Endometrial microvascular endothelial cells (primary cell): ENCODE data around the gene LAMA4. TPM values are rescaled to one million over a fixed set of nuclear protein-coding genes. Genes with fewer than 3 reads are reported as not detected.

ENCODE experiments used
- in situ Hi-C: cut with HindIII; loops from 2 replicates; pipeline ENCODE4 v1.10.0; 2017; ENCODE audit warnings: low sequenced_read_pairs, low pct_unique_long_range_greater_than_20kb; ENCODE audit errors: inconsistent ontology term
- total RNA-seq: library from RNA; depleted of rRNA; stranded (reverse); fragments of >200 nt; gene quantifications from one replicate; pipeline ENCODE4 v1.2.3, GENCODE V29; 2015; ENCODE audit errors: inconsistent ontology term

Gene LAMA4
- total RNA-seq, 1 donor from 2014 or later, result 221 TPM

GRCh38 chr6:112251171-112251875, 3.0 kb downstream of the LAMA4 start:
- in situ Hi-C loops, result no loop called here

- in situ Hi-C loops, result no loop called here
Measured at GRCh38 chr6:112249489-112249888, 4.9 kb downstream of the LAMA4 start.

DNA sequence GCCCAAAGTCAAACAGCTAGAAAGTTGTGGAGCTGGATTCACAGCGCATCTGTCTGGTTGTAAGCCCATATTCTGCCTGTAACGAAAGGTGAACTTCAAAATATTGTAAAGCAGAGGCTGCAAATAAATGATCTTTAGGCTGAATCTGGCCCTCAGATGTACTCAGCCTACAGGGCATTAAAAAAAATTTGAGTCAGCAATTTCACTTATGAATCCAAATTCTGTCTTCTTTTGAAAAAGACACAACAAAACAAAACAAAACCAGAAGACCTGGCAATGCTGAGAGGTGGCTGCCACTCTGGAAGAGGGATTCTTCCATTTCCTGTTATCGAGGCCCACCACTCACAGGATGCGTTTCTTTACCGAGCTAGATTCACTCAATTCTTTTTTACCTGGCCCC, 7.1 kb downstream of the LAMA4 start:
- in situ Hi-C loops, result no loop called here

- in situ Hi-C loops, result no loop called here
Measured at GRCh38 chr6:112245511-112246203, 8.7 kb downstream of the LAMA4 start.

DNA sequence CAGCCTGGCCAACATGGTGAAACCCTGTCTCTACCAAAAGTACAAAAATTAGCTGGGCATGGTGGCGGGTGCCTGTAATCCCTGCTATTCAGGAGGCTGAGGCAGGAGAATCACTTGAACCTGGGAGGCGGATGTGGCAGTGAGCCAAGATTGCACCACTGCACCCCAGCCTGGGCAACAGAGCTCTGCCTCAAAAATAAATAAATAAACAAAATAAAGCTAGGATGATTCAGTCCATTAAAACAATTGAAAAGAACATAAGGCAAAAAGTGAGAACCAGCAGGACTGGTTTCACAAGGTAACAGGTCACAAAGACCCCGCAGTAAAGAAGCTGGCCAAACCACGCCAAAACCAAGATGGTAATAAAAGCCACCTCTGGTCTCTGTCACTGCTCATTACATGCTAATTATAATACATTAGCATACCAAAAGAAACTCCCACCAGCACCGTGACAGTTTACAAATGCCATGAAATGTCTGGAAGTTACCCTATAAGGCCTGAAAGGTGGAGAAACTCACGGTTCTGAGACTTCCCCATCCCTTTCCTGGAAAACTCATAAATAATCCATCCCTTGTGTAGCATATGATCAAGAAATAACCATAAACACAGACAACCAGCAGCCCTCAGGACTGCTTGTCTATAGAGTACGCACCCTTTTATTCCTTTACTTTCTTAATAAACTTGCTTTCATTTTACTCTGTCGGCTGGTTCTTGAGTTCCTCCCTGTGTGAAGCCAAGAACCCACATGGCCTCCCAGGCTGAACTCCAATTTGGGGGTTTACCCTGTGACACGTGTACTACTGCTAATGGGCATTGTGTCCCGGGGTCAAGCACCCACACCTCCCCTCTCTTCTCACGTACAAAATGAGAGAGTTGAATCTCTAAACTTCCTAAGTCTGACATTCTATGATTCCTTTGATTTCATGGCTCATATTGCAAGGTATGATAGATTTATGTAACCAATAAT, 10.2 kb downstream of the LAMA4 start:
- in situ Hi-C loops, result no loop called here

GRCh38 chr6:112241820-112242429, 12.4 kb downstream of the LAMA4 start:
- in situ Hi-C loops, result no loop called here

DNA sequence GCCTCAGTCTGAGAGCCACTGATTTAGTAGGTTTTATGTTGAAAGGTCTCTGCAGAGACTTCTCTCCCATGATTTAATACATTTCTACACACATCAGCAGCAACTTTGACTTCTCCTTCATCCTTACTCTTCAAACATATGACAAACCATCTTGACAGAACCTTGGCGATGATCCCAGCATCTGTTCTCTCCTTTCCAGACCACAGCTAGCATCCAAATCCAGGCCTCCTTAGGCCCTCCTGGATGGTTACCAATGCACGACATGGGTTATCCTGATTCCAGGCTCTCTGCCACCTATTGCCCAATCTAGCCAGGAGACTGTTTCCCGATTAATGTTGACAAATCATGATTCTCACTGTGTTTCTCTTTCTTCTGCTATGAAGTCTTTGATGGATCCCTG, 16.8 kb downstream of the LAMA4 start:
- in situ Hi-C loops, result no loop called here

DNA sequence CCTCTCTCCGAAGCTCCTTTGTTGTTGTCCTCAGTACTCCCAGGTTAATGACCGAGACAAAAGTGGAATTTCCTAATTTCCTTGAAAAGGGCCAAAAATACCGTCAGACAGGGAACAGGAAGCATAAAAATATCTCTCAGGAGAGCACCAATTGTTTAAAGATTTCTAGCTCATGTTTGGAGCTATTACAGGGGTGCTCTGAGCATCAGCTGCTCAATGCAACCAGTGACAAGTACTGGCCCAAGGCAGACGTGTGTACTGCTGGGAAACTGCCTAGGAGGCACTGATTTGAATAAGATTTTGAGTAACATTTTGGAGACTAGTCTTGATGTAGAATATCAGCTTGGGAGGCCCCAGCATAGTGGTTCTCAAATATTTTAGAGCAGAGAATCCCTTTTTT, 17.3 kb downstream of the LAMA4 start:
- in situ Hi-C loops, result no loop called here

DNA sequence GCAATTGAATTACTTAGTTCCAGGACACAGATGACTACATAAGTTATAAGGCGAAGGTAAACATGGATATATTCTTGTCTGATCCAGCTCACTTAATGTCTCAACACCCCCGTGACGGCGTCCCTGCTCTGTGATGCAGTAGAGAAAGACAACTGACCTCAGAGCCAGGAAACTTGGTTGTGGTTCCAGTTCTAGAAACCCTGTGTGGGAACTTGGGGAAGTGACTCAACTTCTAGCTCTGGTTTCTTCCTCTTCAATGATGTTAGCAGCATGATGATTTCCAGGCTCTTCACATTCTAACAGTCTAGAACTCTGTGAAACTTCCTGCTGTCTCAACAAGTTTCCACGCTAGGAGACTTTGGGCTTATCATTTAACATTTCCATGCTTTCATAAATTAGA, 18.4 kb downstream of the LAMA4 start:
- in situ Hi-C loops, result no loop called here

DNA sequence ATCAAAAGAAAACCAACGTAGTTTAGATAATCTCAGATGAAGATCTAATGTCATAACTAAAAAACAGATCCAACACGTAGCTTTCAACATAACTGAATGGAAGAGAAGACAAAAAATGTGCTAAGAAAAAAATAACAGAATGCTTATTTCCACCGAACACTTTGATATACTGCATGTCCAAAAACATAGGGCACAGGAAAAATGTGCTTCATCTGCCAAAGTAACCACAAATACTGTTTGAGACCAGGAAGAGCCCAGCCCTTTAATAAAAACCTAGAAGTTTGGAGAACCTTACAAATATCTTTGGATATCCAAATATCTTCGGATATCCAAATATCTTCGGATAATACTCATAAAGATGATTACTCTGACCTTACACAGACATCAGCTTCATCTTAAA, 19.8 kb downstream of the LAMA4 start:
- in situ Hi-C loops, result no loop called here

- in situ Hi-C loops, result no loop called here
Measured at GRCh38 chr6:112233847-112234246, 20.5 kb downstream of the LAMA4 start.

GRCh38 chr6:112232845-112233256, 21.5 kb downstream of the LAMA4 start:
- in situ Hi-C loops, result no loop called here

GRCh38 chr6:112231594-112232060, 22.7 kb downstream of the LAMA4 start:
- in situ Hi-C loops, result no loop called here

GRCh38 chr6:112231164-112231563, 23.2 kb downstream of the LAMA4 start:
- in situ Hi-C loops, result no loop called here

DNA sequence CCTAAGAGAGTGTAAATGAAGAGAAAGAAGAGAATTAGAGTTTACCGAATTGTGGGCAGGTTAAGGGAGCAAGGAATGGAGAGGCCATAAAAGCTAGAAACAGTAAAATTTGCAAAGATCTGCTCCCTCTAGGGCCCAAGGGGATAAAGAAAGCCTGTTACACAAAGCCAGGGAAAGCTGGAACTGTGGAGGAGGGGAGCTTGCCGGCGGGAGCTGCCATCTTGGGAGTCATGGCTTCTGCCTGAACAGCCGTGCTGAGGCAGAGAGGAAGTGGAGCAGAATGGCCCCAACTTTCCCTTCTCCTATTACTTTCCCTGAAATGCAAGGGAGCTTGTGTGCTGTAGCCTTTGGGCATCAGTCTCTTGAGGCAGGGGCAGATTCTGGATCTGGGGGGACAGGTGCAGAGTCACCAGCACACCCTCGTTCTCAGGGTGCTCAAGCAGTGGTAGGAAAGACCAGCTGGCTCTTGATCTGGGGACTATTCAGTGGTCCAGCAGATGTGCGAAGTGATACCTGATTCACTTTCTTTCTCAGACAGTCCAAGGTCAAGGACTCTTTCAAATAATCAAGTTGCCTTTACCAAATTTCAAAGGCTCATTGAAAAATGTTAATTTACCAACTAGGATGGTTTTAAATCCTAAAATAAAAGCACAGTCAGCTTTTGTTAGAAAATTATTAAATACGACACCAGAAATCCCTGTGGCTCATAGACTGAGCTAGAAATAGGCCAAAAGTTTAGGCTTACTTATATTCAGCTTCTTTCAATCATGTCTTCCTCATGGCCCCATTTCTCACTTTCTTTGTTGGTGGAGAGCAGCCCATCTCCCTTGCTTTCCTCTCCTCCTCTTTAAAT, 25.7 kb downstream of the LAMA4 start:
- in situ Hi-C loops, result no loop called here

DNA sequence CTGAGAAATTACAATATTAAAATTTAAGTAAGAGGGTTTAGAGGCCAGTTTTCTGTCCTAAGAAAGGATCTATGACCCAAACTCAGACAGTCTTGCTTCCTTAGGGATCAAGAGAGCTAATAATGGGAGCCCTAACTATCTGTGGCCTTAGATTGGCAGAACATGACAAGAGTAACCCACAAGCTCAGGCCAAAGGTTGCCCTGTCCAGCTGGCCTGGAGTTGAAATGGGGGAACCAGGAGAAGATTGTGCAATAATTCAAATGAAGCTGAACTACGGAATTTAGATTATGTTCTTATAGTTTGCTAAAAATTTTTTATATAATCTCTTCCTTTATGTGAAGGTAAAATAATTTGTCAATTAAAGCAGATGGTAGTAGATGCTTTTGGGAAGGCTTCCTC, 26.4 kb downstream of the LAMA4 start:
- in situ Hi-C loops, result no loop called here

- in situ Hi-C loops, result no loop called here
Measured at GRCh38 chr6:112227411-112227810, 27.0 kb downstream of the LAMA4 start.

GRCh38 chr6:112225691-112226090, 28.7 kb downstream of the LAMA4 start:
- in situ Hi-C loops, result no loop called here
